Measurements from ENCODE around the gene MAST1.

Gene MAST1

DNA sequence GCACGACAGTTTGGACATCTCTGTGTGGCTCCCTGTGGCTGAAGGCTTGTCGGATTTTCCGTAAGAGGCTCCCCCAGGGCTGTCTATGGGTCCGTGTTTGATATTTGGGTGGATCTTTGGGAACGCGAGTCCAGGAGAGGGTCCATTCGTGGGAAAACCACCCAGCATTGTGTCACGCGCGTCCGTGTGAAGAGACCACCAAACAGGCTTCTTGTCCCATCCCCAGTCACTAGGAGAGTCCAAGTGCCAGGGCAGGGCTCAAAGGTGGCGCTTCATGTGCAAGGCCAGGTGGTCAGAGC lies 46.3 kb downstream of the MAST1 start:
- Histone ChIP-seq H2AK5ac (ENCODE audit: low read length, severe bottlenecking) (no peak overlapping the region), H3K4me2 (ENCODE audit: low read length, poor library complexity, severe bottlenecking) (no peak overlapping the region), H4K8ac (ENCODE audit: low read length) (no peak overlapping the region), H3K79me1 (replicated peaks; ENCODE audit: low read length, poor library complexity, severe bottlenecking) (no peaks in the 10 kb centered on the region), H3K14ac (ENCODE audit: low read length in 2 of 2) (no peak overlapping the region), H3K36me3 (ENCODE audit: control insufficient read depth in 1 of 2, insufficient read depth in 2 of 2, low read depth in 1 of 2, low read length in 2 of 2) (no peaks in the 10 kb centered on the region), H2BK120ac (ENCODE audit: low read depth, low read length) (no peak overlapping the region), H2AFZ (ENCODE audit: low read depth, low read length) (no peak overlapping the region), H3K4me3 (ENCODE audit: insufficient read depth in 1 of 2, low read depth in 1 of 2, low read length in 2 of 2) (no peak overlapping the region), H3K23ac (ENCODE audit: low read length in 2 of 2) (no peak overlapping the region), H3K9me3 (ENCODE audit: control insufficient read depth, low read length) (peaks cover 7% of the 10 kb centered on the region), H3K9ac (ENCODE audit: low read length) (no peak overlapping the region), H2BK5ac (ENCODE audit: low read depth, low read length, poor library complexity, severe bottlenecking) (no peak overlapping the region), H2BK15ac (ENCODE audit: low read depth, poor library complexity, severe bottlenecking) (no peak overlapping the region), H3K4me1 (ENCODE audit: control insufficient read depth, insufficient read depth, low read depth, low read length) (peaks cover 18% of the 10 kb centered on the region), H3K27me3 (ENCODE audit: control insufficient read depth in 1 of 2, insufficient read depth in 1 of 2, low read length in 2 of 2) (peaks cover 40 to 41% of the 10 kb centered on the region in 2 experiments), H3K4ac (ENCODE audit: low read depth in 1 of 2, low read length in 2 of 2) (no peak overlapping the region), H3K18ac (ENCODE audit: low read depth in 1 of 2, low read length in 2 of 2) (no peak overlapping the region), H3K27ac (ENCODE audit: low read length, poor library complexity, severe bottlenecking) (no peak overlapping the region), H2BK12ac (ENCODE audit: low read length in 2 of 2) (no peak overlapping the region), H4K91ac (ENCODE audit: low read length) (no peak overlapping the region)
- no peak for DNase-seq
- WGBS, result 95% methylated on average over 12 of the region's 12 CpGs

DNA sequence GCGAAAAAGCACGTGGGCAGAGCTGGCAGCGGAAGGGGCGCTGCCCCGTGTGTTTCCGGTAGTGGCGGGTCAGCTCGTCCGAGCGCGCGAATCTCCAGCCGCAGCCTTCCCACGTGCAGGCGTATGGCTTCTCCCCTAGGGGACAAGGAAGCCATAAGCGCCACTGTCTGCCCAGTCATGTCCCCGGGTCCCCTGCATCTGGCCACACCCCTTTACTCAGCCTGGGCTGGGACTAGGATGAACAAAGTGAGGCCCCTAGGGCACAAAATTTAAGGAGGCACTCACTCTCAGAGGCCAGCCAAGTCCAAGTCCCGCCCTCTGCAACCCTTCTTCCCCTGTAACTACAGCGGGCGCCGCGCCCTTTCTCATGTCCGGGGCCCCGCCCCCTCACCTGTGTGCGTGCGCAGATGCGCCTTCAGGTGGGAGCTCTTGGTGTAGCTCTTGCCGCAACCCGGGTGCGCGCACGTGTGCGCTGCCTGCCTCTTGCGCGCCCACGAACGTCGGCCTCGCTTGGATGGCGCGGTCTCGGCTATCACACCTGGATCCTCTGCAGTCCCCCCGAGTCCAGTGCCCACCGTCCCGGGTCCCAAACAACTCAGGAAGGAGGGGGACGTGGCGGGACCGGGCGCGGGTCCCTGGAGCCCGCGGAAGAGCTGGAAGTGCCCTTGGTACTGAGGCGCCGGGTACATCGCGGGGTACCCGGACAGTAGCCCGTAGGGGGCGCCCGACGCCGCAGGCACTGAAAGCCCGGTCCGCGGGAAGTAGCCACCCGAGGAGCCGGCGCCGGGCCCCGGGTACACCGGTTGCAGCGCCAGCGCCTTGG lies 46.8 kb downstream of the MAST1 start:
- peaks cover 18% of the 10 kb centered on the region for H3K4me1 ChIP-seq (ENCODE audit: control insufficient read depth, insufficient read depth, low read depth, low read length)
- H3K18ac ChIP-seq (ENCODE audit: low read depth in 1 of 2, low read length in 2 of 2), result no peak overlapping the region
- H3K4me2 ChIP-seq (ENCODE audit: low read length, poor library complexity, severe bottlenecking), result no peak overlapping the region
- no peak overlapping the region for H2AK5ac ChIP-seq (ENCODE audit: low read length, severe bottlenecking)
- H3K79me1 ChIP-seq (replicated peaks; ENCODE audit: low read length, poor library complexity, severe bottlenecking), result no peaks in the 10 kb centered on the region
- no peak overlapping the region for H4K8ac ChIP-seq (ENCODE audit: low read length)
- H2BK12ac ChIP-seq (ENCODE audit: low read length in 2 of 2), result no peak overlapping the region
- peak overlapping the region; percentile 29 to 68 for H3K4me3 ChIP-seq (ENCODE audit: insufficient read depth in 1 of 2, low read depth in 1 of 2, low read length in 2 of 2)
- H3K23ac ChIP-seq (ENCODE audit: low read length in 2 of 2), result no peak overlapping the region
- H2AFZ ChIP-seq (ENCODE audit: low read depth, low read length), result no peak overlapping the region
- H3K9me3 ChIP-seq (ENCODE audit: control insufficient read depth, low read length), result peaks cover 7% of the 10 kb centered on the region
- H3K9ac ChIP-seq (ENCODE audit: low read length), result no peak overlapping the region
- no peak overlapping the region for H2BK15ac ChIP-seq (ENCODE audit: low read depth, poor library complexity, severe bottlenecking)
- H3K4ac ChIP-seq (ENCODE audit: low read depth in 1 of 2, low read length in 2 of 2), result no peak overlapping the region
- DNase-seq, result peak; percentile 30
- no peak overlapping the region for H3K27ac ChIP-seq (ENCODE audit: low read length, poor library complexity, severe bottlenecking)
- no peak overlapping the region for H3K14ac ChIP-seq (ENCODE audit: low read length in 2 of 2)
- WGBS, result 12% methylated on average over 55 of the region's 73 CpGs
- no peak overlapping the region for H2BK120ac ChIP-seq (ENCODE audit: low read depth, low read length)
- no peak overlapping the region for H4K91ac ChIP-seq (ENCODE audit: low read length)
- H2BK5ac ChIP-seq (ENCODE audit: low read depth, low read length, poor library complexity, severe bottlenecking), result no peak overlapping the region
- H3K27me3 ChIP-seq (ENCODE audit: control insufficient read depth in 1 of 2, insufficient read depth in 1 of 2, low read length in 2 of 2), result peaks cover 40 to 41% of the 10 kb centered on the region in 2 experiments
- no peaks in the 10 kb centered on the region for H3K36me3 ChIP-seq (ENCODE audit: control insufficient read depth in 1 of 2, insufficient read depth in 2 of 2, low read depth in 1 of 2, low read length in 2 of 2)

DNA sequence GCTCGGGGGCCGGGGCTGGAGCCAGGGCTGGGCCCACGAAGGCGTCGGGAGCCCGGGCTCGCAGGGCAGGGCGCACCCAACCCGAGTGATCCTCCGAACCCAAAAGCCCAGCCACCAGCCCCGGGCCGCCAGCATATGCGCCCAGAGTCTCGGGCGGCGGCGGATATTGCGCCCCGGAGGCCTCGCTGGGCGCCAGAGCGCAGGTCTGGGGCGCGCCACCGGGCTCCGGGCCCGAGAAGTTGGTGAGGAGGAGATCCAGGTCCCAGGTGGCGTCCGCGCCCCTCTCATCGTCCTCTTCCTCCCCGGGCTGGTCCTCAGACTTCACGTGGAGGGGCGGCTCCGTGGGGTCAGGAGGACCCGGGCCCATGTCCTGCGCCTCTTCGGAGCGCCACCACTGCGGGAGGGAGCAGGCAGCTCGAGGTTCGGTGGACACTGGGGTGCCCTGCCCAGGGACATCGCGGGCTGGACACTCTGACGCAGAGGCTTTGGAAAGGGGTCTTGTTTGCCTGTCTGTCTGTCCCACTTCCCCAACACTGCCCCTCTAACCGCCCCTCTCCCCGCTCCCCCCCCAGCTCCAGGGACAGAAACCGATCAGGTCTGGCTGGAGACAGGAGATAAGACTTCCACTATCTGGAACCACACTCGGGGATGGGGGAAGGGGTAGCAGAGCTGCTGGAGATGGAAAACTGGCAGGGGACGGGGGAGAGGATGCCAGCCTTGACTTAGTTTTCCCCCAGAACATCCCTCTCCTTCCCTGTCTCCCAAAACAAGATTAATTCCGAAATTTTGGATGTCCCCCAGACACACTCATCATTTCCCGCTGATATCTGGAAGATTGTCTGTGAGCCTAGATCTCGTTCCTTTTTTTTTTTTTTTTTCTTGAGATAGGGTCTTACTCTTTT lies 47.7 kb downstream of the MAST1 start:
- Histone ChIP-seq H3K27me3 (ENCODE audit: control insufficient read depth in 1 of 2, insufficient read depth in 1 of 2, low read length in 2 of 2) (peaks cover 40 to 41% of the 10 kb centered on the region in 2 experiments), H3K4me1 (ENCODE audit: control insufficient read depth, insufficient read depth, low read depth, low read length) (peaks cover 15% of the 10 kb centered on the region), H2BK5ac (ENCODE audit: low read depth, low read length, poor library complexity, severe bottlenecking) (no peak overlapping the region), H2BK15ac (ENCODE audit: low read depth, poor library complexity, severe bottlenecking) (no peak overlapping the region), H2BK120ac (ENCODE audit: low read depth, low read length) (no peak overlapping the region), H3K23ac (ENCODE audit: low read length in 2 of 2) (peak overlapping the region in 1 of 2 experiments; percentile 70), H4K91ac (ENCODE audit: low read length) (no peak overlapping the region), H3K79me1 (replicated peaks; ENCODE audit: low read length, poor library complexity, severe bottlenecking) (no peaks in the 10 kb centered on the region), H3K18ac (ENCODE audit: low read depth in 1 of 2, low read length in 2 of 2) (peak overlapping the region in 1 of 2 experiments; percentile 42), H3K36me3 (ENCODE audit: control insufficient read depth in 1 of 2, insufficient read depth in 2 of 2, low read depth in 1 of 2, low read length in 2 of 2) (no peaks in the 10 kb centered on the region), H3K4ac (ENCODE audit: low read depth in 1 of 2, low read length in 2 of 2) (no peak overlapping the region), H3K27ac (ENCODE audit: low read length, poor library complexity, severe bottlenecking) (no peak overlapping the region), H3K14ac (ENCODE audit: low read length in 2 of 2) (no peak overlapping the region), H2BK12ac (ENCODE audit: low read length in 2 of 2) (no peak overlapping the region), H2AFZ (ENCODE audit: low read depth, low read length) (no peak overlapping the region), H3K4me3 (ENCODE audit: insufficient read depth in 1 of 2, low read depth in 1 of 2, low read length in 2 of 2) (peak overlapping the region in 1 of 2 experiments; percentile 68), H3K9me3 (ENCODE audit: control insufficient read depth, low read length) (peaks cover 7% of the 10 kb centered on the region), H3K9ac (ENCODE audit: low read length) (no peak overlapping the region), H4K8ac (ENCODE audit: low read length) (no peak overlapping the region), H2AK5ac (ENCODE audit: low read length, severe bottlenecking) (no peak overlapping the region), H3K4me2 (ENCODE audit: low read length, poor library complexity, severe bottlenecking) (no peak overlapping the region)
- DNase-seq, result no peak
- WGBS, result 4% methylated on average over 45 of the region's 53 CpGs

DNA sequence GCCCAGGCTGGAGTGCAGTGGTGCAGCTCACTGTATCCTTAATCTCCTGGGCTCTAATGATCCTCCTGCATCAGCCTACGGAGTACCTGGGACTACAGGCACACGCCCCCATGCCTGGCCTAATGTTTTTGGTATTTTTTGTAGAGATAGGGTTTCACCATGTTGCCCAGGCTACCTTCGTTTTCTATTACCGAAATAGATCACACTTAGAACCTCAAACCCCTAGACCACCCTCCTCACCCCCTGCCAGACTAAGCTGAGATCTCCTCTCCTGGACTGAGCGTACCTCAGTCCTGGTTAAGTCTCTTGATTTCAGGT lies 48.3 kb downstream of the MAST1 start:
- Histone ChIP-seq H3K27ac (ENCODE audit: low read length, poor library complexity, severe bottlenecking) (no peak overlapping the region), H2AK5ac (ENCODE audit: low read length, severe bottlenecking) (no peak overlapping the region), H3K9ac (ENCODE audit: low read length) (no peak overlapping the region), H3K27me3 (ENCODE audit: control insufficient read depth in 1 of 2, insufficient read depth in 1 of 2, low read length in 2 of 2) (peaks cover 40 to 41% of the 10 kb centered on the region in 2 experiments), H3K9me3 (ENCODE audit: control insufficient read depth, low read length) (peaks cover 7% of the 10 kb centered on the region), H3K4me2 (ENCODE audit: low read length, poor library complexity, severe bottlenecking) (no peak overlapping the region), H2BK12ac (ENCODE audit: low read length in 2 of 2) (no peak overlapping the region), H2BK120ac (ENCODE audit: low read depth, low read length) (no peak overlapping the region), H3K18ac (ENCODE audit: low read depth in 1 of 2, low read length in 2 of 2) (no peak overlapping the region), H4K91ac (ENCODE audit: low read length) (no peak overlapping the region), H3K23ac (ENCODE audit: low read length in 2 of 2) (no peak overlapping the region), H2AFZ (ENCODE audit: low read depth, low read length) (no peak overlapping the region), H3K4me3 (ENCODE audit: insufficient read depth in 1 of 2, low read depth in 1 of 2, low read length in 2 of 2) (no peak overlapping the region), H4K8ac (ENCODE audit: low read length) (no peak overlapping the region), H3K4me1 (ENCODE audit: control insufficient read depth, insufficient read depth, low read depth, low read length) (peaks cover 18% of the 10 kb centered on the region), H3K79me1 (replicated peaks; ENCODE audit: low read length, poor library complexity, severe bottlenecking) (peaks cover 6% of the 10 kb centered on the region), H3K4ac (ENCODE audit: low read depth in 1 of 2, low read length in 2 of 2) (no peak overlapping the region), H2BK5ac (ENCODE audit: low read depth, low read length, poor library complexity, severe bottlenecking) (no peak overlapping the region), H2BK15ac (ENCODE audit: low read depth, poor library complexity, severe bottlenecking) (no peak overlapping the region), H3K36me3 (ENCODE audit: control insufficient read depth in 1 of 2, insufficient read depth in 2 of 2, low read depth in 1 of 2, low read length in 2 of 2) (no peaks in the 10 kb centered on the region), H3K14ac (ENCODE audit: low read length in 2 of 2) (no peak overlapping the region)
- WGBS, result 71% methylated on average over 3 of the region's 5 CpGs
- no peak for DNase-seq
